GM12878 (cell line): ENCODE results near the gene MSI2. TPM values are rescaled to one million over a fixed set of nuclear protein-coding genes. Genes with fewer than 3 reads are reported as not detected.

Experiments
- BCL11A ChIP-seq: IDR thresholded peaks from 2 replicates; pipeline ENCODE4 v1.6.1; 2011; ENCODE audit warnings: low read depth, low read length
- CREM ChIP-seq: IDR thresholded peaks from 2 replicates; pipeline ENCODE4 v1.6.1; 2014; ENCODE audit warnings: antibody characterized with exemption, low read depth
- HCFC1 ChIP-seq: fragments of 150-350 bp; IDR thresholded peaks from 2 replicates; pipeline ENCODE4 v1.6.1; 2014; ENCODE audit warnings: low read length
- IRF5 ChIP-seq: fragments of 450-650 bp; IDR thresholded peaks from 2 replicates; pipeline ENCODE4 v1.6.1; 2017; ENCODE audit warnings: borderline replicate concordance
- KAT2A ChIP-seq: conservative IDR thresholded peaks from 2 replicates; pipeline ENCODE4 v1.6.1; 2011; ENCODE audit warnings: low read depth, low read length; ENCODE audit not compliant: control insufficient read depth
- MEF2A ChIP-seq: IDR thresholded peaks from 2 replicates; pipeline ENCODE4 v1.6.1; 2011; ENCODE audit warnings: low read depth, mild to moderate bottlenecking, low read length, moderate library complexity; ENCODE audit not compliant: insufficient read depth
- MEF2B ChIP-seq: fragments of 450-650 bp; IDR thresholded peaks from 2 replicates; pipeline ENCODE4 v1.6.1; 2018; ENCODE audit warnings: mild to moderate bottlenecking, moderate library complexity; ENCODE audit not compliant: partially characterized antibody, poor library complexity, severe bottlenecking
- MLLT1 ChIP-seq: fragments of 450-650 bp; IDR thresholded peaks from 2 replicates; pipeline ENCODE4 v1.6.1; 2016; ENCODE audit warnings: mild to moderate bottlenecking
- NFIC ChIP-seq: IDR thresholded peaks from 2 replicates; pipeline ENCODE4 v1.6.1; 2012; ENCODE audit warnings: low read depth, mild to moderate bottlenecking, inconsistent platforms, low read length, moderate library complexity
- RUNX3 ChIP-seq: IDR thresholded peaks from 2 replicates; pipeline ENCODE4 v1.6.1; 2012; ENCODE audit warnings: low read length, inconsistent platforms
- SMAD1 ChIP-seq: fragments of 450-650 bp; IDR thresholded peaks from 2 replicates; pipeline ENCODE4 v1.6.1; 2018; ENCODE audit warnings: mild to moderate bottlenecking, low read depth; ENCODE audit not compliant: partially characterized antibody
- SREBF1 ChIP-seq: IDR thresholded peaks from 2 replicates; pipeline ENCODE4 v1.6.1; 2012; ENCODE audit warnings: mild to moderate bottlenecking, low read length
- SRF ChIP-seq, 2 experiments: IDR thresholded peaks; 2 replicates each; pipeline ENCODE4 v1.6.1; 2011; ENCODE audit warnings: low read depth in 2 of 2, low read length in 2 of 2, mild to moderate bottlenecking in 1 of 2, moderate library complexity in 1 of 2
- TBL1XR1 ChIP-seq: IDR thresholded peaks from 2 replicates; pipeline ENCODE4 v1.6.1; 2012; ENCODE audit warnings: low read depth, low read length, improper control_type of control experiment
- USF1 ChIP-seq: IDR thresholded peaks from 2 replicates; pipeline ENCODE4 v1.6.1; 2011; ENCODE audit warnings: borderline replicate concordance, low read depth, mild to moderate bottlenecking, moderate library complexity, mixed read lengths, low read length; ENCODE audit not compliant: insufficient read depth; ENCODE audit errors: extremely low read length
- WRNIP1 ChIP-seq: IDR thresholded peaks from 2 replicates; pipeline ENCODE4 v1.6.1; 2011; ENCODE audit warnings: low read depth, low read length, improper control_type of control experiment, borderline replicate concordance
- ZBED1 ChIP-seq: IDR thresholded peaks from 2 replicates; pipeline ENCODE4 v1.6.1; 2016; ENCODE audit warnings: borderline replicate concordance
- ZBTB40 ChIP-seq: fragments of 450-650 bp; IDR thresholded peaks from 2 replicates; pipeline ENCODE4 v1.6.1; 2016; ENCODE audit warnings: mild to moderate bottlenecking, moderate library complexity, borderline replicate concordance
- polyA plus RNA-seq, 11 experiments: library from polyadenylated mRNA; depleted of rRNA in 4 of 11; unstranded in 6 of 11; stranded (reverse) in 5 of 11; fragments of >200 nt; fragmentation: Nextera tagmentation in 4 of 11; fragmentation: Illumina TruSeq in 1 of 11; extraction: Ambion mirVana in 4 of 11; extraction: Trizol in 1 of 11; gene quantifications; 1 replicate in 1 of 11; 2 replicates in 10 of 11; pipeline versions ENCODE4 v1.2.1 to v1.2.3, GENCODE V29; 2011 to 2016; ENCODE audit warnings: inconsistent platforms in 2 of 11, missing spikeins in 2 of 11, low read depth in 1 of 11
- total RNA-seq, 4 experiments: library from RNA; depleted of rRNA in 3 of 4; stranded (reverse); fragments of >200 nt in 3 of 4; fragmentation: Illumina TruSeq in 1 of 4; extraction: Trizol in 1 of 4; gene quantifications; 2 replicates each; pipeline versions ENCODE4 v1.2.1 to v1.2.3, GENCODE V29; 2013 to 2021

Gene MSI2
- total and polyA plus RNA-seq, 10 of the 15 experiments (the other 5 are each of a cell fraction or from before 2014, with no cell fraction given): 6.1 to 76.1 (median 42.0) TPM

GRCh38 chr17:57357830-57358430 is 101.6 kb downstream of the MSI2 start (continued):
- TF ChIP-seq MEF2B (peak; percentile 55), WRNIP1 (no peak), HCFC1 (no peak), MEF2A (0 out of 2 replicates have a peak, but pooled peaks have one; percentile 45), ZBED1 (0 out of 2 replicates have a peak, but pooled peaks have one; percentile 19), IRF5 (no peak), SREBF1 (no peak), NFIC (peak; percentile 47; the same call in 1 of the 2 replicates), MLLT1 (peak; percentile 85), TBL1XR1 (no peak), ZBTB40 (no peak), CREM (peak; percentile 13; the same call in 1 of the 2 replicates), SRF (IDR thresholded peaks at IDR 0.05; ENCODE audit: low read depth in 2 of 2, low read length in 2 of 2) (0 out of 4 replicates have a peak, but pooled peaks of 1 of the 2 experiments have one; percentile 41), SMAD1 (peak; percentile 49), KAT2A (no peak), BCL11A (peak; percentile 39; the same call in 1 of the 2 replicates), USF1 (no peak), RUNX3 (peak; percentile 95)
- TF ChIP-seq, all 136 proteins: peak for 31
